ENCODE results near the gene FYN. TPM values are rescaled to one million over a fixed set of nuclear protein-coding genes. Genes with fewer than 3 reads are reported as not detected.

The FYN gene
- total and polyA plus RNA-seq, 2 of the 8 experiments (the other 6 are each of a cell fraction or from before 2014, with no cell fraction given): 46.8 to 97.2 TPM

DNA sequence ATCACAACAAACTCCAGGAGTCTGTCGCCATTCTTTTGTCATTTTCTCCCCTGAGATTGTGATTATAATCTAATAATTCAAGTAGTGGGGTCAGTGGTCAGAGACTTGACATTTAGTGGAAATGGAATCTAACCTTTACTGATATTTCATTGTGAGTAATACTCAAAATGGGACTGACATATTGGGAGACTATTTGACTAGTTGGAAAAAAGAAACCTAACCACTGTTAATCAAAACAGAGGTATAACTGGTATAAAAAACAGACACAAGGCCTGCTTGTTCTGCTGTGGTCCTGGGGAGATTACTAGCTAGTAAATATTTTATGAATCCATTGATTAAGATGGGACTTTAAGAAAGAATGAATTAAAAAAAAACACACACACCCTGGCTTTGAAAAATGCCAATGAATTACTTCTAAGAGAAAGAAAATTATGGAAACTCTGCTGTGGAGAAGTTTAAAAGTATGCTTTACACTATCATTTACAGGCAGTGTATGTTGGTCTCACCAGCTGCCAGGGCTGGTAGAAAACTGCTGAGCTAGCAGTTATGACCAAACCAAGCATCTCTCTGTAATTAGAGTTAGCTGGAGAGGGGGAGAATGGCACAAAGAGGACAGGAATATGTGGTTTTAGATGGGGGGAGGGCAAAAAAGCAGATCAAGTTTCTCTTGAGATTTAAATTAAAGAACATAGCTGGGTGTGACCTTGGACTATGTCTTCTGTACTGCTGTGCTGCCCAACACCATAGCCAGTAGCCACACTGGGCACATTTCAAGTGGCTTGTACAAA lies 103.7 kb downstream of the FYN start:
- Histone ChIP-seq H3K14ac (ENCODE audit: insufficient read length) (no peak overlapping the region), H3K18ac (ENCODE audit: extremely low read depth, low read length) (no peak overlapping the region), H3K79me1 (ENCODE audit: low read depth, low read length) (peaks cover 2% of the 10 kb centered on the region; the same call in 1 of the 2 replicates), H3K36me3 (ENCODE audit: control insufficient read depth in 2 of 4, insufficient read depth in 4 of 4, low read length in 3 of 4) (no peaks in the 10 kb centered on the region), H3K4ac (replicated peaks; ENCODE audit: insufficient read length, low read depth, low read length) (no peak overlapping the region), H3K23ac (ENCODE audit: insufficient read length) (no peak overlapping the region), H2BK5ac (ENCODE audit: low read depth, low read length) (no peak overlapping the region), H4K91ac (replicated peaks; ENCODE audit: insufficient read length, low read length) (no peak overlapping the region), H3K79me2 (ENCODE audit: control insufficient read depth in 1 of 2, insufficient read depth in 2 of 2, low read length in 2 of 2) (peaks cover 0 to 8% of the 10 kb centered on the region in 2 experiments; a peak in 2 of 4 replicates), H3K56ac (replicated peaks; ENCODE audit: insufficient read length, low read depth, low read length) (no peak overlapping the region), H3K4me1 (replicated peaks in 1 of 4; ENCODE audit: control insufficient read depth in 3 of 4, insufficient read depth in 4 of 4, low read length in 3 of 4) (peaks cover 5 to 20% (median 12%) of the 10 kb centered on the region in 4 experiments), H3K4me3 (ENCODE audit: extremely low read depth in 1 of 4, insufficient read depth in 2 of 4, low read depth in 3 of 4, low read length in 4 of 4) (no peak overlapping the region), H3K9ac (replicated peaks in 1 of 4; ENCODE audit: extremely low read depth in 1 of 4, low read depth in 3 of 4, low read length in 3 of 4) (no peak overlapping the region), H3K23me2 (ENCODE audit: low read depth, low read length) (no peaks in the 10 kb centered on the region), H2BK12ac (ENCODE audit: low read depth, low read length) (no peak overlapping the region), H4K8ac (ENCODE audit: extremely low read depth, insufficient read depth, low read length) (no peak overlapping the region), H2AFZ (ENCODE audit: low read length) (no peak overlapping the region), H4K20me1 (replicated peaks in 1 of 2; ENCODE audit: control insufficient read depth in 1 of 2, insufficient read depth in 2 of 2, low read length in 2 of 2) (peaks cover 0 to 2% of the 10 kb centered on the region in 2 experiments), H2BK20ac (ENCODE audit: low read length) (no peak overlapping the region), H3K27ac (ENCODE audit: low read depth, low read length) (no peak overlapping the region), H2BK15ac (ENCODE audit: low read length) (no peak overlapping the region), H3K27me3 (replicated peaks in 1 of 4; ENCODE audit: control insufficient read depth in 3 of 4, extremely low read depth in 1 of 4, insufficient read depth in 3 of 4, low read length in 3 of 4) (no peaks in the 10 kb centered on the region), H2BK120ac (replicated peaks; ENCODE audit: low read depth, low read length) (no peak overlapping the region), H3K9me3 (ENCODE audit: insufficient read depth in 2 of 2, low read depth in 1 of 2, low read length in 1 of 2) (no peaks in the 10 kb centered on the region), H4K5ac (ENCODE audit: insufficient read length, low read depth, low read length) (no peak overlapping the region), H2AK5ac (ENCODE audit: low read depth, low read length) (no peak overlapping the region), H3K4me2 (ENCODE audit: insufficient read depth in 1 of 2, low read depth in 2 of 2, low read length in 2 of 2) (no peak overlapping the region)
- POLR2A ChIA-PET (ENCODE audit: partially characterized antibody): interaction anchor here (0.6 to 1.1 kb wide), 3 partner anchors 17 to 34 kb away, joined by 3 to 4 read pairs (median 4); no protein-coding TSS in a partner anchor
- TF ChIP-seq MAFK (IDR thresholded peaks at IDR 0.05; ENCODE audit: low read depth, low read length) (peak; percentile 94), SIN3A (conservative IDR thresholded peaks at IDR 0.05 in 1 of 2, IDR thresholded peaks at IDR 0.05 in 1 of 2; ENCODE audit: low read depth in 1 of 2, low read length in 2 of 2) (no peak)
- DNase-seq (ENCODE audit: low read depth in 1 of 2, low spot score in 2 of 2) (no peak), FAIRE-seq (no peak)
- CTCF ChIA-PET (ENCODE audit: partially characterized antibody): interaction anchor here (0.7 to 2.0 kb wide), 7 partner anchors 8 to 47 kb away, joined by 3 to 7 read pairs (median 4); no protein-coding TSS in a partner anchor
- 73% methylated on average over 1 of the region's 1 CpG; no CpG with 5 or more reads in 1 of the 2 experiments for WGBS, 2 experiments (ENCODE audit: extremely low coverage in 1 of 2, insufficient coverage in 1 of 2, insufficient read length in 1 of 2, insufficient replicate concordance in 2 of 2, low coverage in 1 of 2, low lambda C conversion rate in 2 of 2, missing lambda C conversion rate in 1 of 2)
